ENCODE results near the gene RALGDS. TPM values are rescaled to one million over a fixed set of nuclear protein-coding genes. Genes with fewer than 3 reads are reported as not detected.

The RALGDS gene
- total RNA-seq, 6 experiments from 2014 or later, result 12.1 to 15.8 (median 14.8) TPM

GRCh38 chr9:133058071-133058470 lies 63.0 kb downstream of the RALGDS start:
- H3K27me3 Mint-ChIP-seq (ENCODE audit: insufficient read depth), result no peaks in the 10 kb centered on the region; the same call in 1 of the 2 replicates
- no peak for TF ChIP-seq CTCF (IDR thresholded peaks at IDR 0.05)
- peaks cover 22% of the 10 kb centered on the region for H3K4me1 Mint-ChIP-seq (ENCODE audit: low read depth)
- no peak overlapping the region for H3K4me3 Mint-ChIP-seq
- no peaks in the 10 kb centered on the region for H3K9me3 Mint-ChIP-seq
- no peak for DNase-seq
- H3K36me3 Mint-ChIP-seq (ENCODE audit: low read depth), result peaks cover 18% of the 10 kb centered on the region
- H3K27ac Mint-ChIP-seq, result no peak overlapping the region

DNA sequence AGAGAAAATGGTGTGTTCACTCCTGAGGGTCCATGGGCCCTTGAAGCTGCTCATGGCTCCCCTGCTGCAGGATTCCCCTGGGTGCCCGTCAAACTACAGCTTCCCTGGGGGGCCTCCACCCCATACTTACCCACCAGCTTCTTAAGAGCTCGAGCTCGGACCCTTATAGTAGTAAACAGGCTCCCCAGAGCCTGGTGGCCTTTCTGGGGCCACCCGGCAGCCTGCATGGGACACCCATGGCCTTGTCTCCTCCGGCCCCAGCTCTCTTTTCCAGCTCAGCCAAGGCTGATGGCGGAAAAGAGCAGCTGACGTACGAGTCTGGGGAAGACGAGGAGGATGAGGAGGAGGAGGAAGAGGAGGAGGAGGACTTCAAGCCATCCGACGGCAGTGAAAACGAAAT lies 63.5 kb downstream of the RALGDS start:
- TF ChIP-seq CTCF (IDR thresholded peaks at IDR 0.05), result no peak
- Mint-ChIP-seq H3K4me1 (ENCODE audit: low read depth) (peaks cover 22% of the 10 kb centered on the region), H3K9me3 (no peaks in the 10 kb centered on the region), H3K4me3 (no peak overlapping the region), H3K36me3 (ENCODE audit: low read depth) (peaks cover 18% of the 10 kb centered on the region), H3K27me3 (ENCODE audit: insufficient read depth) (no peaks in the 10 kb centered on the region; the same call in 1 of the 2 replicates), H3K27ac (no peak overlapping the region)
- no peak for DNase-seq

GRCh38 chr9:133057006-133057405 lies 64.0 kb downstream of the RALGDS start:
- TF ChIP-seq CTCF (IDR thresholded peaks at IDR 0.05), result no peak
- peaks cover 22% of the 10 kb centered on the region for H3K4me1 Mint-ChIP-seq (ENCODE audit: low read depth)
- no peak for DNase-seq
- no peaks in the 10 kb centered on the region; the same call in 1 of the 2 replicates for H3K27me3 Mint-ChIP-seq (ENCODE audit: insufficient read depth)
- H3K36me3 Mint-ChIP-seq (ENCODE audit: low read depth), result peaks cover 18% of the 10 kb centered on the region
- H3K9me3 Mint-ChIP-seq, result no peaks in the 10 kb centered on the region
- H3K4me3 Mint-ChIP-seq, result no peak overlapping the region
- no peak overlapping the region for H3K27ac Mint-ChIP-seq

- no peak for DNase-seq
- no peak for TF ChIP-seq CTCF (IDR thresholded peaks at IDR 0.05)
- H3K27me3 Mint-ChIP-seq (ENCODE audit: insufficient read depth), result no peaks in the 10 kb centered on the region; the same call in 1 of the 2 replicates
- no peaks in the 10 kb centered on the region for H3K9me3 Mint-ChIP-seq
- H3K4me1 Mint-ChIP-seq (ENCODE audit: low read depth), result peaks cover 22% of the 10 kb centered on the region
- peaks cover 18% of the 10 kb centered on the region for H3K36me3 Mint-ChIP-seq (ENCODE audit: low read depth)
- H3K27ac Mint-ChIP-seq, result no peak overlapping the region
- H3K4me3 Mint-ChIP-seq, result no peak overlapping the region
Observed at GRCh38 chr9:133056533-133056932, 64.5 kb downstream of the RALGDS start.

DNA sequence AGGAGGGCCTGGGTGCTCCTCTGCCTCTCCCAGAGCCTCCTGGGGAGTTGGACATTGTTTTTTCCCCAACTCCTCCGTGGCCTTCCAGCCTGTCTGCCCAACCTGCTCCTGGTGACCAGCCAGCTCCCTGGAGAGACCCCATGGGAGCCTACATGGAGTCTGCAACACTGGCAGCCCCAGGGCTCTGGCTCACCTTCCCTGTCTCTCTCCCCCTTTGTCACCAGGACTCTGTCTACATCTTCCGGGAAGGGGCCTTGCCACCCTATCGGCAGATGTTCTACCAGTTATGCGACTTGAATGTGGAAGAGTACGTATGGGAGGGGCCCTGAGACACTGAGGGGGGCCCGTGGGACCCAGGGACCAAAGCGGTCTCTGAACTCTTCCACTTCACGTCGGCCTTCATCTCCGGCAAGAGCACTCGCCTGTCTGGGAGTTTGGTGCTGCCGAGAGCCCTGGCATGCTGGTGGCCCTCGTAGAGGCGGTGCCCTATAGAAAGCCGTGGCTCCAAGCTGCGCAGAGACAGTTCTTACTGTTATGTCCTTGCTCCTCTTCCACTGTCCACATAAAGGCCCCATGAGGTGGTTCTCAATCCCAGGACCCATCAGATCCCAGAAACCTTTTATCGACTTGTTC lies 65.1 kb downstream of the RALGDS start:
- Mint-ChIP-seq H3K9me3 (no peaks in the 10 kb centered on the region), H3K27ac (no peak overlapping the region), H3K36me3 (ENCODE audit: low read depth) (peaks cover 18% of the 10 kb centered on the region), H3K27me3 (ENCODE audit: insufficient read depth) (no peaks in the 10 kb centered on the region; the same call in 1 of the 2 replicates), H3K4me3 (no peak overlapping the region), H3K4me1 (ENCODE audit: low read depth) (peaks cover 22% of the 10 kb centered on the region)
- DNase-seq, result no peak
- TF ChIP-seq CTCF (IDR thresholded peaks at IDR 0.05), result no peak
